Astrocyte of the cerebellum (primary cell): Measurements from ENCODE around the gene FETUB.
"Not testable (repeated sequence)": the region's sequence is repeated elsewhere in the genome, so short reads cannot be mapped to it uniquely, and the experiment has no call there.

Experiments used
- DNase-seq: peaks from one replicate; pipeline ENCODE4 v3.0.0-alpha.2; 2011; ENCODE audit warnings: low read depth
- H3K4me3 ChIP-seq: 2 replicates; pipeline ENCODE4 v1.5.1; 2011; ENCODE audit warnings: mild to moderate bottlenecking, low read depth, low read length, moderate library complexity
- CTCF ChIP-seq: IDR thresholded peaks from 2 replicates; pipeline ENCODE4 v1.5.1; 2012; ENCODE audit warnings: low read length, low read depth, moderate library complexity, mild to moderate bottlenecking; ENCODE audit errors: missing control alignments
- in situ Hi-C: cut with HindIII; loops from 2 replicates; pipeline ENCODE4 v1.10.0; 2017; ENCODE audit warnings: low sequenced_read_pairs

The FETUB gene

DNA sequence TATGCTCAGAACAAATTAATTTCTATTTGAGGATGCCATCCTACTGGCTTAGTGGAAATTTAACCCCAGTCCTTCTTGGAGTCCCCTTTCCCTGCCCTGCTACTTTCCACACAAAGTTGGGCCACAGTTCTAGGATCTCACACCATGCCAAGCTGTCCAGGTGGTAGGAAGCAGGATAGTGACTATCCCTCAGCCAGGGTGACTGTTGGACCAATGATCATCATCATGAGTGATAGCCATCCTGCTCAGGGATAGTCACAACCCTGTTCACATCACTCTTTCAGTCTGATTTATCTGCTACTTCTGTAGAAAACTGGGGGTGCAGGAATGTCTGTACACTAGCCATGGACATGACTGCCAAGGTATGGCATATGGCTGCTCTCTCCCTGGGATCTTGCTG lies 38.4 kb downstream of the FETUB start:
- no peak for TF ChIP-seq CTCF
- no peak for DNase-seq
- H3K4me3 ChIP-seq: no peak overlapping the region
- in situ Hi-C loops: no loop called here

DNA sequence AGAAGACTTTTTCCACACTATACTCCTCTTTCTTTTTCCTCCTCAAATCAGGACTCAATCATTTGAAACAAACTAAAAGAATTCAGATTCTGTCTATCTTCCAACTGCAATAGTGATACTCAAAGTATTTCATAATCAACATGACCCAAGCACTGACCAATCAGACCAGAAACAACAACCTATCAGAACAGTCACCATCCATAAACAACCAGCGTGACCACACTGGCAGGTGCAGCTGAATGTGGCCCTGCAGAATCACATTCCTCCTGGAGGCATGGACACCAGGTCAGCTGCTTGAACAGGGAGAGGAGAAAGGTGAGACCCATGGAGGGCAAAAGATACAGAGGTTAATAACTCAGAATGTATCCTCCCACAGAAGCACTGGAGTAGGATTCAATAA lies 39.0 kb downstream of the FETUB start:
- no peak overlapping the region for H3K4me3 ChIP-seq
- TF ChIP-seq CTCF: no peak
- DNase-seq: no peak
- in situ Hi-C loops: no loop called here

- no peak for TF ChIP-seq CTCF
- no peak for DNase-seq
- in situ Hi-C loops: no loop called here
Measured at GRCh38 chr3:186680869-186681268, 40.7 kb downstream of the FETUB start.

DNA sequence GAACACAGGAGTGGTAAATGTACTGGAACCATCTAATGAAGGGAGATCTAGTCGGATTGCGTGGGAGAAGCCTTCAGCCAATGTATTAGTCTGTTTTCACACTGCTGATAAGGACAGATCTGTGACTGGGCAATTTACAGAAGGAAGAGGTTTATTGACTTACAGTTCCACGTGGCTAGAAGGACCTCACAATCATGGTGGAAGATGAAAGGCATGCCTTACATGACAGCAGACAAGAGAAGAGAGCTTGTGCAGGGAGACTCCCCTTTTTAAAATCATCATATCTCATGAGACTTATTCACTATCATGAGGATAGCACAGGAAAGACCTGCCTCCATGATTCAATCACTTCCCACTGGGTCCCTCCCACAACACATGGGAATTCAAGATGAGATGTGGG lies 42.6 kb downstream of the FETUB start:
- no peak overlapping the region for H3K4me3 ChIP-seq
- no peak for TF ChIP-seq CTCF
- DNase-seq: no peak
- in situ Hi-C loops: no loop called here

More at GRCh38 chr3:186680869-186681268, 40.7 kb downstream of the FETUB start:
- H3K4me3 ChIP-seq: no peak overlapping the region

DNA sequence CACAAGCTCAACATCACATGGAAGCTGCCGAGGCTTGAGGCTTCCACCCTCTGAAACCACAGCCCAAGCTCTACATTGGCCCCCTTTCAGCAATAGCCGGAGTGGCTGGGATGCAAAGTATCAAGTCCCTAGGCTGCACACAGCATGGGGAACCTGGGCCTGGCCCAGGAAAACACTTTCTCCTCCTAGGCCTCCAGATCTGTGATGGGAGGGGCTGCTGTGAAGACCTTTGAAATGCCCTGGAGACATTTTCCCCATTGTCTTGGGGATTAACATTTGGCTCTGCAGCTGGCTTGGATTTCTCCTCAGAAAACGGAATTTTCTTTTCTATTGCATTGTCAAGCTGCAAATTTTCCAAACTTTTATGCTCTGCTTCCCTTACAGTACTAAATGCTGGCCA lies 43.8 kb downstream of the FETUB start:
- H3K4me3 ChIP-seq: no peak overlapping the region
- no peak for DNase-seq
- in situ Hi-C loops: no loop called here
- TF ChIP-seq CTCF: no peak

DNA sequence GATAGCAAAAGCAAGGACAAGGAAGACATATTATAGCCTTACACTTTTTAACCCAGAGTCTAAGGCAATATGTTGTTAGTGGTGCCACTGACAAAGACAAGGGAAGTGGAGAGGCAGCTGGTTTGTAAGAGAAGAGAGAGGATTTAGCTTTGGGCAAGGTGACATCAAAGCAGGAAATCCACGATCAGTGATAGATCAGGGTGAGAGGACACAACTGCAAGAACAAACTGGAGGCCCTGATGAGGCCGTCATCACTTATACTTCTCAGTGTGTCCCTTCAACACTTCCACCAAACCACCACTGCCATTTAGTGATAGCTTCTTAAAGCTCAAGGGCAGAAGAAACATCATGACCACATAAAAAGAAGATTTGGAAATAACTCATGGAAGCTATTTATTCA lies 46.3 kb downstream of the FETUB start:
- in situ Hi-C loops, DNase-seq, H3K4me3 ChIP-seq: not testable (repeated sequence)

DNA sequence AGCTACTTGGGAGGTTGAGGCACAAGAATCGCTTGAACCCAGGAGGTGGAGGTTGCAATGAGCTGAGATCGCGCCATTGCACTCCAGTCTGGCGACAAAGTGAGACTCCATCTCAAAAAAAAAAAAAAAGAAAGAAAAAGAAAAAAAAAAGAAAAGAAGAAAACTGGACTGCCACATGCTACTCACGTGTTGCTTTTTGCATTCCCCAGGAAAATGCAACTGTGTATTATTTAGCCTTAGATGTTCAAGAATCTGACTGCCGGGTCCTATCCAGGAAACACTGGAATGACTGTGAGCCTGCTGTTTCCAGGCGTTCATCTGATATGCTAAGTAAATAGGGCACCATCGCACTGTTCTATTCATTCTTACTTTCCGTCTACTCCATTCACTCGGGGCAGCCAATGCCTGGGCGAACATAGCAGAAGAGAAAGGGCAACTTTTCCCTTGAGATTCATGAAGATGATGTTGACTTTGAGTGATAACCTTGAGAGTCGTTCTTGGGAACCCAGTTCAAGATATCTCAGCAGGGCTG lies 47.0 kb downstream of the FETUB start:
- no peak for TF ChIP-seq CTCF
- in situ Hi-C loops: no loop called here

GRCh38 chr3:186690304-186690703 lies 50.1 kb downstream of the FETUB start:
- in situ Hi-C loops, H3K4me3 ChIP-seq, DNase-seq: not testable (repeated sequence)

More for the DNA sequence above, 47.0 kb downstream of the FETUB start:
- DNase-seq: no peak
- no peak overlapping the region for H3K4me3 ChIP-seq
